ENCODE measurements around the gene PMP22.

PMP22 gene

GRCh38 chr17:15265131-15265530 is at the start of gene PMP22:
PMP22 (minus strand) TSS chr17:15265326; CDS start chr17:15260727, 4,599 bp downstream.
- DNase-seq: no peak

DNA sequence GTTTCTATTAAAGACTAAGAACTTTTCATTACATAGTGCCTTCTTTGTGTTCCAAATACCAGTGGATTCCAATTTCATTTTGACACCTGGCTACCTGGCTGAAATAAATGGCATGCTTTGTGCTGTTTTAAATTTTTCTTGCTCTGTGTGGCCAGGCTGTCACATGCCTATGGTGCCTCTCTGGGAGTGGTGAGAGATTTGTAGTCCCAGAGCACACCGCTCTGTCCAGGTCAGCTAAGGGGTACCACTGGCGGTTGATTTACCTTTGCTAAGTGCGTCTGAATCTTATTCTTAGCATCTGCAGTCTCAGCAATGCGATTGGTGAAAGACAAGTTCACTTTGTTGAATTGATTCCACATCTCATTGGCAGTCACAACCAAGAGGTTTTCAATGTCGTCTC is 46.9 kb upstream of the PMP22 start:
- DNase-seq: no peak

DNA sequence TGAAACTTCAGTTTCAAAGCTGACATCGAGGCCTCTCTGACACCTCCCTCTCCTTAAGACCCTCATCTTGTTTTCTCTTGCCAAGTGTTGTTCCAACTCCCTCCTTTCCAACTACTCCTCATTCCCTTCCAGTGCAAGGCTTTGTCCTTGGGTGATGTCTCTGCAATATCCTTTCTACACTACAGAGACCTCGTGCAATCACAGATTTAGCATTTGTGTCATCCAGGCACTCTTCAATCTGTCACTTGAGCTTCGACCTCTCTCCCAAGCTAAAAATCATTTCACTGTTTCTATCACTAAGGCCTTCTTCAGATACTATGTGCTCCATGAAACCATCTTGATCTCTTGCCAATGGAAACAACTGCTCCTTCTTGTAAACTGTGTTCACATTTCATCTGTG is 44.7 kb upstream of the PMP22 start:
- no peak for DNase-seq

DNA sequence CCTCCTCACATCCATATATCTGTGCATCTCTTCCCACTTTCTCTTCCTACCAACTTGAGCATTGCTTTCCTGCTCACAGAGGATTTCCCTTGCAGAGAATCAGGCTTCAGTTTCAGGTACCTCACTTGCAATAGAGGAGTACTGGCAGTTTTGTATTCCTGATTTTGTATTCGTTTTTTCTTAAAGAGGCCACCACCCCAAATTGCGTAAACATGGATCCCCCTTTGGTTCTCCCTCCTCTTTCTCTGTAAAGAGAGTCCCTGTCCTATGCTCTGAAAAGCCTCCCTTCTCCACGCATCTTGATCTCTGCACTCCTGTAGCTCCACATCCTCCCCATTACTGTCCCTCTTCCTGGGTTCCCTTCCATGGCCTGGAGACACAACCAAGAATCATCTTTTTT is 44.1 kb upstream of the PMP22 start:
- DNase-seq: no peak

DNA sequence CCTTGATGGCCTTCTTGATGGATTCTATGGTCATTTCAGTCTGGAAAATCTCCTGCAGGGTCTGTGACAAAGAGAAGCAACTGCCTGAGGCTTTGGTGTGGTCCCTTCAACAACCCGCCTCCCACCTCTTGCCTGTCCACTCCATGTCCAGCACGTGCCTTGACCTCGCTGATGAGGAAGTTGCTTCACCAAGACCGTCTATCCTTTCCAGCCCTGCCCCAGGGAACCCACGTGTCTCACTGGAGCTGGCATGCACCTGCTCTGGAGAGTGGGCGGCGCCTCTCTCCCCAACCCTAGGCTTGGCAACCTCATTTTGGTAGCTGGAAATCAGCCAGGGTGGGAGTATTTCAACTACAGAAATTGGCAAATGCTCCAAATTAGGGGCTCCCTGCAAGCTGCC is 43.6 kb upstream of the PMP22 start:
- no peak for DNase-seq

DNA sequence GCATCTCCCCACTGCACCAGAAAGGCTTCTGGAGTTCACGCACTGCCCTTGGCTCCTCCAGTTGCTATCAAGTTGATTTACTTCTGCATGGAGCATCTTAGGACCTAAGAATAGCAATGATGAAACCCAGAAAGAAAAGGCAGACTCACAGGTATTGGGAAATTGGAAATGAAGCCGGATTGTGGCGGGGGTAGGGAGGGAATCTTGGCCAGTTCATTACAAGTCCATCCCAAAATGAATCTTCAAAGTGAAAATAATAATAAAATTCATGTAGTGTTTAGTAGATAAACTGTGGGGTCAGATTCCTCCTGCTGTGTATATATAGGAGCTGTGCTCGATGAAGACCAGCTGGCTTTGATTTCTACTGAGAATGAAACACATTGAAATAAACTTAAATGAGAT is 42.6 kb upstream of the PMP22 start:
- no peak for DNase-seq

DNA sequence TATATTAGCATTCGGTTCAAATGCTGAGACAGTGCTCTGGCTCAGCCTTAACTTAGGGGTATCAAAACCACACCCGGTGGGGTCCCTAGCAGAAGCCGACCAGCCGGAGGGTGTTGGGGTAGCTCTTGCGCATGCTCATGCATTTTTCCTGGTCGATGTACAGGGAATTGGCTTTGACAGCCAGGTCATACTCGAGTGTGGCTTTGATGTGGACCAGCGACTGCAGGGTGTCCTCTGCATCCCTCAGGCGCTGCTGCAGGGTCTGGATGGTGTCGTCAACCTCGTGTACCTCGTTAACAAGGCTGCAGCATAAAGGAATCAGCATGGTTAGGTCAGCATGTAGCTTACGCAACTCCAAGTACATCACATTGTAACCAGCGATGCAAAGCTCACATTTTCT is 38.7 kb upstream of the PMP22 start:
- no peak for DNase-seq

DNA sequence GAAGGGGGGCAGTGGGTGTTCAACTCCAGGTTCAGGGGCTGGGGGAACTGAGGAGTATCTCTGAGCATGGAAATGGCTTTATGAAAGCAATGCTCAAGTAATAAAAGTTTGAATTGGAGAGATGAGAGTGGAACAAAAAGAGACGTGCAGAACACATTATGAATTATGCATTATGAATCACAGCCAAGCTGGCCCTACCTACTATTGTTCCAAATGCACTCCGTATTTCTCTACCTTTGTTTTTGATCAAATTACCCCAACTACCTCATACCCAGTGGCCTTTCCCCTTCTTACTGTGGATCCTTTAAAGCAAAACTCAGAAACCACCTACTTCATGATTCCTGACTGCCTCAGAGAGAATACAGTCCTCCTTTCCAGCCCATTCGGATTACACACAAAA is 38.1 kb upstream of the PMP22 start:
- no peak for DNase-seq

GRCh38 chr17:15301845-15302244 is 36.7 kb upstream of the PMP22 start:
- no peak for DNase-seq

DNA sequence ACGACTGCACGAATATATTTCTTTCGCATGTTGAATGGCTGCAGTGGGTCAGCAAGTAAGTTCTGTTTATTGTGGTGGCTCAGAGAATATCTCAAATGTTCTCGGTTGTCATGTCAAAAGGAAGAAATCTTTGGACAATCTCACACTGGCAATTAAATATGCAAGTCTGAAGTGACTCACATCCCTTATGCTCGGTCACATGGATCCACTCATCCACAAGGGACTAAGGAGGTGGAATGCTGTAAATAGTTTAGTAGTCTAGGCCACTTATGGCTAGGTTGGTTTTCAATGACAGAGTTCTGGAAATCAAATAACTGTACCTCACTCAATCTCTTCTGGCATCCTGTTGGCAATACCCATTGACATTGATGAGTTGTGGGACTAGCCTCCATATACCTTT is 33.0 kb upstream of the PMP22 start:
- DNase-seq: no peak

DNA sequence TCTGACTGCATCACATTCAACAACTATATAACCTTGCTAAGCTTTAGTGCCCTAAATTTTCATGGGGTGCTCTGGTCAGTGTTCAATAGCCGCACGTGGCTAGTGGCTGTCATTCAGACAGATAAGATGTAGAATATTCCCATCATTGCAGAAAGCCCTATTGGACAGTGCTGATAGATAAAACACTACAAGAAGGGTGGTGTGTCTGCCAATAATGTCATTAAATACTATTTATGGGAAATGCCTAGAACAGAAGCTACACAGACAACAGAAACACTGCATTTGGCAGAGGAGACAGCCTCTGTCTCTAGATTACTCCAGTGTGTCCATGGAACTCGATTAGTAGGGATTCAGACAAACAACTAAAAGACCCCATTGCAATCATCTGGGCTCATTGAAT is 28.4 kb upstream of the PMP22 start:
- no peak for DNase-seq

GRCh38 chr17:15291674-15292361 is 26.7 kb upstream of the PMP22 start:
- no peak for DNase-seq

DNA sequence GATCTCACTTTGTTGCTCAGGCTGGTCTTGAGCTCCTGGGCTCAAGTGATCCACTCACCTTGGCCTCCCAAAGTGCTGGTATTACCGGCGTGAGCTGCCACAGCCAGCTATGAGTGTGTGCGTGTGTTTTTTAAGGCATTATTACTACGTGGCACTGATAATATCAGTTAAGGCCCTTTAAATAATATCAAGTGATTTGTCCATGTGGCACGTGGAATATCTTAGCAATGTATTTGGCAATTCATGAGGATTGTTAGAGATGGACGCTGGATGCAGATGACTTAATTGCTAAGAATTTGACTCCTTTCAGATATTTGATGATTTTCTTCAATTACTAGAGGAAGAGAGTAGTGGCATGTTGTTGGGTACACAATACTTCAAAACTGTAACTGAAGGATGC is 25.5 kb upstream of the PMP22 start:
- no peak for DNase-seq

DNA sequence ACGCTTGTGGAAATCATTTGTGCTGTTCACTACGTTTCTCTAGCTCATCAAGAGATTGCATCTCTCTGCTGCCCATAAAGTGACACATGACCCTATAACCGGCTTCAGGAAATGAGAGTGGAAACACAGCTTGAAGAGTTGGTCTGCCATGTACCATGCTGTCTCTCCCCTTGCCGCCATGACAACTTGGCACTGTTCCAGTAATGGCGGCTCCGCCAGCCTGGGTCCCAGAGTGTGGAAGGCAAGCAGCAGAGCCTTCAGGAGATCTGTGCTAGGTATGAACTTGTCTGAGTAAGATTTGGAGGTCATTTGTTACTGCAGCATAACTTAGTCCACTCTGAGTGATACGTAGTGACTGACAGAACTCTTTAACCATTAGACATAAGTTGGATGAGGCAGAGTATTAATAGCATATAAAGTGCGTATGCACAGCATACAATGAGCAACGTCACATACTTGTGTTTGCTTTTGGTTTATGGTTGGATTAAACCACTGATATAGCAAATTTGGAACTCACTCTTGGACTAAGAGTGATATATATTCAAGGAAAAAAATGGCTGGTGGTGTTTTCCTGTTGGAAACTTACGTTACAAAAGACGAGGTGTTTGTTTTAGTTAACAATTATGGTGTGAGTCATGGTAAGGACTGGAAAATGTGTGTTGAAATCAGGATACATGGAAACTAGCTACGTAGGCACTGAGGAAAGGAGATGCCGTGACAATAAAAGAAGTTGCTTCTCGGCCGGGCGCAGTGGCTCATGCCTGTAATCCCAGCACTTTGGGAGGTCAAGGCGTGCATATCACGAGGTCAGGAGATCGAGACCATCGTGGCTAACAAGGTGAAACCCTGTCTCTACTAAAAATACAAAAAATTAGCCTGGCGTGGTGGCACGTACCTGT is 24.4 kb upstream of the PMP22 start:
- no peak for DNase-seq

- no peak for DNase-seq
These were observed 23.7 kb upstream of the PMP22 start for GRCh38 chr17:15288859-15289258.

GRCh38 chr17:15287538-15288267 is 22.6 kb upstream of the PMP22 start:
- DNase-seq: no peak

DNA sequence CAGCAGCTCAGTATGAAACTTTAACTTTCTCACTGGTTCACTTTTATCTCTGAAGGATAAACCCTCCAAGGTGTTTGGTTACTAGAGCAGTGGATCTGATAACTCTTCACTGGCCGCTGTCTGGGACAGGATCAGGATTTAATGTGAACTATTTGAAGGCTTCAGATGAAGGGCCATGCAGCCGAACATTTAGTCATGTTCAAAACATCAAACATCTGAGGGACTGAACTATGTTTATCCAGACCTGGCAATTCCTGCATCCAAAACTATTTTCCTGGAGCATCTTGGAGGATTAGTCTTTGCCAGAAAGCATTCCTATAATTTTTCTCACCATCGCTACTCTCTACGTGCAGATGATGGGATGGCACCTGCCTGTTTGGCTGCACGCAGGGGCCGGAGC is 20.3 kb upstream of the PMP22 start:
- no peak for DNase-seq

DNA sequence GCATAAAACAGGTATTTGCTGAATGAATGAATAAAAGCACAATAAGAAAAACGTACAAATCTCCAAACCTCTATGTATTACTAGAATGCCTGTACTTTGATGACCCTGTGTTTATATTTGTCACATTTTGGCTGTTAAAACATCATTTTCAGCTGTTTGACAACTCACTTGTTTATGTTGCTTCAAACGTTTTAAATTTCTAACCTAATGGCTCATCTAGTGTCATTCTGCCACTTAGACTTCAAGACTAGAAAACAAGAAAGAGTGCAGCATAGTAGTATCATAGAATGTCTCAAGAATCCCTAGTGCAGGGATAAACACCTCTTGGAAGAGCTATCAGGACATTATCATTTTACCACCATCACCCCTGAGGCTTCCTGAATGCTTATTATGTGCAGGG is 19.4 kb upstream of the PMP22 start:
- DNase-seq: no peak

GRCh38 chr17:15284107-15284506 is 19.0 kb upstream of the PMP22 start:
- DNase-seq: no peak

GRCh38 chr17:15281909-15282308 is 16.8 kb upstream of the PMP22 start:
- DNase-seq: no peak

- no peak for DNase-seq
These were observed 13.9 kb upstream of the PMP22 start for GRCh38 chr17:15278924-15279477.

DNA sequence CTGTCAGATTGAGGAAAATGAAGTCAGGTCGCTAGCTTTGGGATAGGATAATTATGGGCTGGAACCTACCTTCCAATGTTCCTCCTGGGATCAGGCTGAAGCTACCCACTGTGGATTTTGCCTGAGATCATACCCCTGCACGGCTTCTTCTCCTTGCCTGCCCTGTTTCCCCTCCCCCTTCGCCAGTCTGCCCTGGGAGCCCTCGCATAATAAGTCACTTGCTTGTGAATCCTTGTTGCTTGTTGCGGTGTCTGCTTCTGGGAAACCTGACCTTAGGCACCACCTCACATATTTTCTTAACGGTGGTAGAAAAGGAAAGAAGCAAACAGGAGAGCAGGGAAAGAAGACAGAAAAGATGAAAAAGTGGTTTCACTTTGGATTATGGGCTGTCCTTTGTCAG is 13.3 kb upstream of the PMP22 start:
- no peak for DNase-seq

DNA sequence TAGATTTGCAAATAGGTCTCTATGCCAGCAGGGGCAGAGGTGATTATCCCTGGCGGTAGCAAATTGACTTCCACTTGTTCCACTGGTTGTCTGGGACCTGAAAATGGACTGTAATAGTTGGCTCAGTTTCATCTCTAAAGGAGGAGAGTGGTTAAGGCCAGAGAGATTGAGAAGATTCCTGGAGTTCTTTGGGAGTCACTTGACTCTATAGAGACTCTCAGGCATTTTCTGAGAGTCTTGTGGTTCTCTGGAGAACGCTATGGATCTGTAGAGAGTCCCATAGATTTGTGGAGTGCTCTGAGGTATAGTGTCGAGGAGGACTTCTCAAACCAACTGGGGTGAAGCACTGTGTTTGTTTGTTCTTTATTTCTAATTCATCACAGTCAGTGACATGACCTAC is 8.9 kb upstream of the PMP22 start:
- no peak for DNase-seq
